H1 (cell line): Measurements from ENCODE around the gene MARK4. TPM values are rescaled to one million over a fixed set of nuclear protein-coding genes. Genes with fewer than 3 reads are reported as not detected.

Source experiments
- BCL11A ChIP-seq, 2 experiments: IDR thresholded peaks; one replicate each; pipeline ENCODE4 v1.6.1; 2011; ENCODE audit warnings: low read depth in 2 of 2, low read length in 2 of 2, mild to moderate bottlenecking in 2 of 2
- CTCF ChIP-seq, 3 experiments: IDR thresholded peaks; 1 replicate in 2 of 3; 2 replicates in 1 of 3; pipeline versions ENCODE4 v1.5.1 to v1.6.1; 2011; ENCODE audit warnings: low read length in 3 of 3, mild to moderate bottlenecking in 3 of 3, inconsistent platforms in 2 of 3, low read depth in 1 of 3, moderate library complexity in 1 of 3; ENCODE audit not compliant: insufficient read depth in 1 of 3; ENCODE audit errors: control extremely low read depth in 1 of 3
- KDM1A ChIP-seq: fragments of 200-600, 300-600 bp; sonication (generic); IDR thresholded peaks from 2 replicates; pipeline ENCODE4 v1.7.1; 2016; ENCODE audit warnings: mild to moderate bottlenecking, low read length, borderline replicate concordance
- SAP30 ChIP-seq: fragments of 300-600 bp; sonication (generic); IDR thresholded peaks from 2 replicates; pipeline ENCODE4 v1.7.1; 2012; ENCODE audit warnings: low read length, moderate library complexity, mild to moderate bottlenecking, inconsistent platforms; ENCODE audit not compliant: insufficient read depth, insufficient replicate concordance
- polyA plus RNA-seq, 7 experiments: library from polyadenylated mRNA; depleted of rRNA in 3 of 7; stranded (reverse) in 5 of 7; unstranded in 2 of 7; fragments of >200 nt in 5 of 7; fragments of 200-250 nt in 2 of 7; gene quantifications; 1 replicate in 5 of 7; 2 replicates in 1 of 7; 4 replicates in 1 of 7; pipeline versions ENCODE4 v1.2.1 to v1.2.3, GENCODE V29; 2011 to 2013; ENCODE audit warnings: missing spikeins in 2 of 7, mixed read lengths in 2 of 7
- total RNA-seq: library from RNA; stranded (reverse); fragmentation: NEBNext Ultra II Directional; extraction: Animal tissue kit (Norgen Biotek cat#: 25700); gene quantifications from 2 replicates; pipeline ENCODE4 v1.2.1, GENCODE V29; 2021

Gene MARK4
- total and polyA plus RNA-seq, 2 of the 8 experiments (the other 6 are each of a cell fraction or from before 2014, with no cell fraction given): 12.3 to 49.8 TPM

GRCh38 chr19:45244133-45244794 lies 6.8 kb upstream of the MARK4 start (continued):
- TF ChIP-seq CTCF (IDR thresholded peaks at IDR 0.05; ENCODE audit: control extremely low read depth in 1 of 3, insufficient read depth in 1 of 3, low read depth in 1 of 3, low read length in 3 of 3) (no peak), SAP30 (no peak), BCL11A (IDR thresholded peaks at IDR 0.05; ENCODE audit: low read depth in 2 of 2, low read length in 2 of 2) (no peak), KDM1A (no peak)
